ENCODE results near the gene CNTN2. TPM values are rescaled to one million over a fixed set of nuclear protein-coding genes. Genes with fewer than 3 reads are reported as not detected.

CNTN2 gene
- total RNA-seq, 2 donors from 2014 or later, result not detected

Other genes with a start within 250 kb of the CNTN2 start
- gene NFASC, start 172.3 kb upstream of the CNTN2 start, total RNA-seq, result under 1 TPM in 1 of 2 donors, not detected in 1; 0.27 TPM
- 1 to 10 TPM; 1.7 to 2.2 TPM for gene TMEM81, start 41.2 kb downstream of the CNTN2 start, total RNA-seq
- 10 to 100 TPM; 13.3 to 15.3 TPM for gene RBBP5, start 78.8 kb downstream of the CNTN2 start, total RNA-seq
- gene DSTYK, start 168.5 kb downstream of the CNTN2 start, total RNA-seq, result 10 to 100 TPM; 10.5 to 13.5 TPM
- gene TMCC2, start 184.7 kb downstream of the CNTN2 start, total RNA-seq, result 10 to 100 TPM in 1 of 2 donors, under 1 TPM in 1; 0.65 to 10.2 TPM

All from T-helper 17 cell (primary cell).